Stimulated activated CD4-positive, alpha-beta T cell treated with anti-CD3 and anti-CD28 coated beads, Interleukin-1b, Interleukin-23, amount 100 ng/mL, for 4 hours (primary cell): ENCODE data around the gene SH2D4B.

Experiments used
- DNase-seq, 2 donors: peaks; one replicate each; pipeline ENCODE4 v3.0.0-alpha.2; 2020; ENCODE audit warnings: low read depth in 2 of 2

Gene SH2D4B

GRCh38 chr10:80633383-80633860 is 95.7 kb downstream of the SH2D4B start:
- DNase-seq: no peak

GRCh38 chr10:80633910-80634309 is 96.2 kb downstream of the SH2D4B start:
- DNase-seq: no peak

GRCh38 chr10:80642661-80643060 is 105.0 kb downstream of the SH2D4B start:
- DNase-seq: no peak

- no peak for DNase-seq
These were observed 108.7 kb downstream of the SH2D4B start for GRCh38 chr10:80646366-80646765.

- no peak for DNase-seq
These were observed 109.6 kb downstream of the SH2D4B start for GRCh38 chr10:80647173-80647833.

- no peak for DNase-seq
These were observed 110.4 kb downstream of the SH2D4B start for GRCh38 chr10:80648106-80648505.

GRCh38 chr10:80649183-80649582 is 111.5 kb downstream of the SH2D4B start:
- DNase-seq: no peak

GRCh38 chr10:80655898-80656297 is 118.2 kb downstream of the SH2D4B start:
- DNase-seq: no peak

GRCh38 chr10:80658068-80658467 is 120.4 kb downstream of the SH2D4B start:
- DNase-seq: no peak

- DNase-seq: no peak
These were observed 121.6 kb downstream of the SH2D4B start for GRCh38 chr10:80659289-80659688.

- DNase-seq: no peak
These were observed 122.6 kb downstream of the SH2D4B start for GRCh38 chr10:80660266-80660665.

- DNase-seq: no peak
These were observed 123.0 kb downstream of the SH2D4B start for GRCh38 chr10:80660736-80661135.

- DNase-seq: no peak
These were observed 123.8 kb downstream of the SH2D4B start for GRCh38 chr10:80661526-80661925.

GRCh38 chr10:80662429-80663261 is 124.9 kb downstream of the SH2D4B start:
- DNase-seq: peak; percentile 62 to 69

GRCh38 chr10:80664071-80664680 is 126.5 kb downstream of the SH2D4B start:
- DNase-seq: peak; percentile 11 to 39

- no peak for DNase-seq
These were observed 131.8 kb downstream of the SH2D4B start for GRCh38 chr10:80669485-80669884.

- DNase-seq: no peak
These were observed 133.1 kb downstream of the SH2D4B start for GRCh38 chr10:80670774-80671173.

- no peak for DNase-seq
These were observed 134.1 kb downstream of the SH2D4B start for GRCh38 chr10:80671847-80672246.

GRCh38 chr10:80672613-80673012 is 134.9 kb downstream of the SH2D4B start:
- no peak for DNase-seq

- DNase-seq: no peak
These were observed 137.1 kb downstream of the SH2D4B start for GRCh38 chr10:80674809-80675208.

GRCh38 chr10:80681142-80681541 is 143.4 kb downstream of the SH2D4B start:
- no peak for DNase-seq

- DNase-seq: no peak
These were observed 146.6 kb downstream of the SH2D4B start for GRCh38 chr10:80684259-80684658.

GRCh38 chr10:80685355-80685754 is 147.7 kb downstream of the SH2D4B start:
- DNase-seq: no peak
